Upper lobe of left lung (tissue), 4 donors: Measurements from ENCODE around the gene LHX5.

Source experiments
- EP300 ChIP-seq, 4 donors: sonication (generic); formaldehyde crosslinking; IDR thresholded peaks; one replicate each; pipeline ENCODE4 v1.5.1; 2017; ENCODE audit warnings: antibody characterized with exemption in 4 of 4, control low read depth in 2 of 4
- POLR2A ChIP-seq, 4 donors: fragments of 450-650 bp; IDR thresholded peaks; one replicate each; pipeline ENCODE4 v1.5.1; 2016 to 2017; ENCODE audit warnings: antibody characterized with exemption in 4 of 4, mild to moderate bottlenecking in 2 of 4
- POLR2AphosphoS5 ChIP-seq, 2 donors: sonication (generic); formaldehyde crosslinking; IDR thresholded peaks; one replicate each; pipeline ENCODE4 v1.5.1; 2017; ENCODE audit warnings: antibody characterized with exemption in 2 of 2
- TF ChIP-seq, protein P1 (sequence below), 6 experiments: fragments of 450-650 bp in 4 of 6; fragments of 200-600 bp in 2 of 6; sonication (generic) in 2 of 6; IDR thresholded peaks; one replicate each; pipeline ENCODE4 v1.5.1; 2016 to 2019; ENCODE audit warnings: antibody characterized with exemption in 6 of 6

GRCh38 chr12:113416091-113416754, 55.4 kb downstream of the LHX5 start:
- TF ChIP-seq, protein P1, sequence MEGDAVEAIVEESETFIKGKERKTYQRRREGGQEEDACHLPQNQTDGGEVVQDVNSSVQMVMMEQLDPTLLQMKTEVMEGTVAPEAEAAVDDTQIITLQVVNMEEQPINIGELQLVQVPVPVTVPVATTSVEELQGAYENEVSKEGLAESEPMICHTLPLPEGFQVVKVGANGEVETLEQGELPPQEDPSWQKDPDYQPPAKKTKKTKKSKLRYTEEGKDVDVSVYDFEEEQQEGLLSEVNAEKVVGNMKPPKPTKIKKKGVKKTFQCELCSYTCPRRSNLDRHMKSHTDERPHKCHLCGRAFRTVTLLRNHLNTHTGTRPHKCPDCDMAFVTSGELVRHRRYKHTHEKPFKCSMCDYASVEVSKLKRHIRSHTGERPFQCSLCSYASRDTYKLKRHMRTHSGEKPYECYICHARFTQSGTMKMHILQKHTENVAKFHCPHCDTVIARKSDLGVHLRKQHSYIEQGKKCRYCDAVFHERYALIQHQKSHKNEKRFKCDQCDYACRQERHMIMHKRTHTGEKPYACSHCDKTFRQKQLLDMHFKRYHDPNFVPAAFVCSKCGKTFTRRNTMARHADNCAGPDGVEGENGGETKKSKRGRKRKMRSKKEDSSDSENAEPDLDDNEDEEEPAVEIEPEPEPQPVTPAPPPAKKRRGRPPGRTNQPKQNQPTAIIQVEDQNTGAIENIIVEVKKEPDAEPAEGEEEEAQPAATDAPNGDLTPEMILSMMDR (IDR thresholded peaks at IDR 0.05) = no peak
- no peak for TF ChIP-seq POLR2A (IDR thresholded peaks at IDR 0.05)
- no peak for TF ChIP-seq EP300 (IDR thresholded peaks at IDR 0.05)
- TF ChIP-seq POLR2AphosphoS5 (IDR thresholded peaks at IDR 0.05) = peak in 1 of 2 donors; percentile 11
